Hepatocyte (in vitro differentiated cells): ENCODE results near the gene ARHGAP45. TPM values are rescaled to one million over a fixed set of nuclear protein-coding genes. Genes with fewer than 3 reads are reported as not detected.

ENCODE experiments used
- DNase-seq: peaks from one replicate; pipeline ENCODE4 v3.0.0-alpha.2; 2016; ENCODE audit warnings: low spot score
- H2AFZ ChIP-seq: fragments of 200-600 bp; sonication (generic); 2 replicates; pipeline ENCODE4 v1.6.0; 2016; ENCODE audit warnings: antibody characterized with exemption, mild to moderate bottlenecking
- H3K27ac ChIP-seq: fragments of 200-600 bp; sonication (generic); 2 replicates; pipeline ENCODE4 v1.5.1; 2016; ENCODE audit warnings: mild to moderate bottlenecking
- H3K27me3 ChIP-seq: fragments of 200-600 bp; sonication (generic); 2 replicates; pipeline ENCODE4 v1.6.1; 2016
- H3K36me3 ChIP-seq: fragments of 200-600 bp; sonication (generic); replicated peaks from 2 replicates; pipeline ENCODE4 v1.5.1; 2016; ENCODE audit warnings: low read depth; ENCODE audit not compliant: insufficient read depth
- H3K4me1 ChIP-seq: fragments of 200-600 bp; sonication (generic); 2 replicates; pipeline ENCODE4 v1.5.1; 2016; ENCODE audit warnings: mild to moderate bottlenecking, moderate library complexity; ENCODE audit not compliant: insufficient read depth
- H3K4me2 ChIP-seq: fragments of 200-600 bp; sonication (generic); 2 replicates; pipeline ENCODE4 v1.6.0; 2016
- H3K4me3 ChIP-seq: fragments of 200-600 bp; sonication (generic); 2 replicates; pipeline ENCODE4 v1.5.1; 2016; ENCODE audit warnings: mild to moderate bottlenecking
- H3K79me2 ChIP-seq: fragments of 200-600 bp; sonication (generic); 2 replicates; pipeline ENCODE4 v1.6.0; 2017; ENCODE audit warnings: mild to moderate bottlenecking
- H3K9me2 ChIP-seq: fragments of 200-600 bp; sonication (generic); replicated peaks from 2 replicates; pipeline ENCODE4 v1.6.0; 2017; ENCODE audit warnings: mild to moderate bottlenecking; ENCODE audit not compliant: insufficient read depth
- H3K9me3 ChIP-seq: fragments of 200-600 bp; sonication (generic); 2 replicates; pipeline ENCODE4 v1.5.1; 2016; ENCODE audit warnings: low read depth, mild to moderate bottlenecking
- H4K20me1 ChIP-seq: fragments of 200-600 bp; sonication (generic); 2 replicates; pipeline ENCODE4 v1.6.0; 2016; ENCODE audit warnings: mild to moderate bottlenecking; ENCODE audit not compliant: insufficient read depth, poor library complexity, severe bottlenecking
- CTCF ChIP-seq: fragments of 200-600 bp; sonication (generic); IDR thresholded peaks from 2 replicates; pipeline ENCODE4 v1.5.1; 2016; ENCODE audit warnings: antibody characterized with exemption, mild to moderate bottlenecking; ENCODE audit not compliant: poor library complexity
- EZH2 ChIP-seq: fragments of 200-600 bp; sonication (generic); IDR thresholded peaks from 2 replicates; pipeline ENCODE4 v1.6.1; 2016; ENCODE audit warnings: antibody characterized with exemption, mild to moderate bottlenecking, borderline replicate concordance
- EZH2phosphoT487 ChIP-seq: fragments of 200-600 bp; sonication (generic); IDR thresholded peaks from one replicate; pipeline ENCODE4 v1.6.1; 2018; ENCODE audit warnings: antibody characterized with exemption, mild to moderate bottlenecking, low read depth, moderate library complexity; ENCODE audit not compliant: unreplicated experiment, severe bottlenecking
- WGBS: methylation state at CpG from one replicate; pipeline ENCODE4 v1.1.6; 2016; ENCODE audit warnings: low lambda C conversion rate; ENCODE audit errors: missing lambda C conversion rate; 5-methylcytosine and 5-hydroxymethylcytosine counted together
- polyA plus RNA-seq: library from polyadenylated mRNA; unstranded; fragments of >200 nt; fragmentation: Nextera tagmentation; extraction: Ambion mirVana; gene quantifications from 2 replicates; pipeline ENCODE4 v1.2.1, GENCODE V29; 2016
- total RNA-seq: library from RNA; depleted of rRNA; stranded (reverse); fragments of >200 nt; gene quantifications from 2 replicates; pipeline ENCODE4 v1.2.3, GENCODE V29; 2014

The ARHGAP45 gene
- total and polyA plus RNA-seq, 2 experiments from 2014 or later, result 12.9 to 18.3 TPM

GRCh38 chr19:1131718-1132551 is 65.0 kb downstream of the ARHGAP45 start:
- Histone ChIP-seq H3K36me3 (no peaks in the 10 kb centered on the region), H3K27me3 (no peaks in the 10 kb centered on the region), H3K79me2 (peaks cover 36% of the 10 kb centered on the region), H3K9me2 (no peaks in the 10 kb centered on the region), H2AFZ (no peak overlapping the region), H3K27ac (peak overlapping the region; percentile 95), H3K9me3 (no peaks in the 10 kb centered on the region), H4K20me1 (peaks cover 12% of the 10 kb centered on the region), H3K4me3 (peak overlapping the region; percentile 58), H3K4me1 (peaks cover 22% of the 10 kb centered on the region), H3K4me2 (peak overlapping the region; percentile 91)
- 12% methylated on average over 42 of the region's 64 CpGs for WGBS
- no peak for TF ChIP-seq EZH2
- peak; percentile 8 for TF ChIP-seq CTCF
- DNase-seq, result peak; percentile 93

- Histone ChIP-seq H3K9me3 (no peaks in the 10 kb centered on the region), H3K4me1 (peaks cover 22% of the 10 kb centered on the region), H4K20me1 (peaks cover 12% of the 10 kb centered on the region), H3K79me2 (peaks cover 36% of the 10 kb centered on the region), H2AFZ (no peak overlapping the region), H3K9me2 (no peaks in the 10 kb centered on the region), H3K36me3 (no peaks in the 10 kb centered on the region), H3K27ac (peak overlapping the region; percentile 95), H3K4me3 (no peak overlapping the region), H3K4me2 (peak overlapping the region; percentile 91), H3K27me3 (no peaks in the 10 kb centered on the region)
- no peak for DNase-seq
- WGBS, result 87% methylated on average over 40 of the region's 48 CpGs
- TF ChIP-seq EZH2phosphoT487, result no peak
- TF ChIP-seq EZH2, result no peak
- TF ChIP-seq CTCF, result no peak
Measured at GRCh38 chr19:1132552-1133383, 65.8 kb downstream of the ARHGAP45 start.

- DNase-seq, result no peak
- Histone ChIP-seq H3K36me3 (no peaks in the 10 kb centered on the region), H2AFZ (no peak overlapping the region), H3K4me3 (no peak overlapping the region), H4K20me1 (peaks cover 12% of the 10 kb centered on the region), H3K27me3 (no peaks in the 10 kb centered on the region), H3K9me3 (no peaks in the 10 kb centered on the region), H3K4me1 (peaks cover 22% of the 10 kb centered on the region), H3K79me2 (peaks cover 33% of the 10 kb centered on the region), H3K4me2 (no peak overlapping the region), H3K27ac (peak overlapping the region; percentile 95), H3K9me2 (no peaks in the 10 kb centered on the region)
- TF ChIP-seq EZH2 (no peak), EZH2phosphoT487 (no peak), CTCF (no peak)
- 97% methylated on average over 24 of the region's 25 CpGs for WGBS
Measured at GRCh38 chr19:1133471-1133929, 66.5 kb downstream of the ARHGAP45 start.
